ENCODE results near the gene BPTF. TPM values are rescaled to one million over a fixed set of nuclear protein-coding genes. Genes with fewer than 3 reads are reported as not detected.

Gene BPTF
- total and polyA plus RNA-seq, 2 donors (not counting 1 experiment from before 2014, with no cell fraction given): 71.9 to 390 TPM

GRCh38 chr17:67911059-67911782 is 85.9 kb downstream of the BPTF start:
- TF ChIP-seq EZH2 (IDR thresholded peaks at IDR 0.05; ENCODE audit: borderline replicate concordance, insufficient read depth, low read depth, low read length, poor library complexity, severe bottlenecking) (no peak), CTCF (IDR thresholded peaks at IDR 0.05) (no peak)
- peaks cover 3% of the 10 kb centered on the region for H3K4me1 Mint-ChIP-seq
- Histone ChIP-seq H3K4me3 (ENCODE audit: control extremely low read depth in 1 of 5, extremely low read depth in 1 of 5, insufficient read depth in 1 of 5, low read depth in 2 of 5, low read length in 4 of 5) (no peak overlapping the region), H3K9me3 (ENCODE audit: control extremely low read depth in 1 of 3, control insufficient read depth in 2 of 3, insufficient read depth in 1 of 3, low read length in 2 of 3) (no peaks in the 10 kb centered on the region), H3K9ac (ENCODE audit: low read length) (no peak overlapping the region), H3K27ac (ENCODE audit: low read length in 2 of 2) (no peak overlapping the region), H3K4me2 (replicated peaks; ENCODE audit: low read depth, low read length, poor library complexity, severe bottlenecking) (no peak overlapping the region), H2AFZ (ENCODE audit: insufficient read depth, low read depth, low read length, poor library complexity, severe bottlenecking) (no peak overlapping the region), H3K36me3 (replicated peaks in 1 of 2; ENCODE audit: control extremely low read depth in 1 of 2, control insufficient read depth in 1 of 2, extremely low read depth in 1 of 2, insufficient read depth in 2 of 2, low read length in 1 of 2) (peaks cover 10 to 72% of the 10 kb centered on the region in 2 experiments), H3K4me1 (ENCODE audit: control insufficient read depth in 2 of 2, insufficient read depth in 2 of 2, low read length in 2 of 2) (no peaks in the 10 kb centered on the region), H4K20me1 (ENCODE audit: control insufficient read depth, insufficient read depth, low read length, poor library complexity, severe bottlenecking) (peaks cover 9% of the 10 kb centered on the region), H3K27me3 (replicated peaks in 1 of 4; ENCODE audit: control extremely low read depth in 1 of 4, control insufficient read depth in 3 of 4, insufficient read depth in 4 of 4, low read length in 3 of 4) (no peaks in the 10 kb centered on the region), H3K79me2 (ENCODE audit: control insufficient read depth, insufficient read depth, low read length) (peaks cover 14% of the 10 kb centered on the region)
- ChIA-PET POLR2A (no interaction called here), CTCF (no interaction called here)
- H3K9me3 Mint-ChIP-seq (ENCODE audit: insufficient read depth): no peaks in the 10 kb centered on the region
- 100% methylated on average over 4 of the region's 10 CpGs for WGBS (ENCODE audit: insufficient coverage)
- no peak for ATAC-seq (ENCODE audit: low read depth)
- no peak overlapping the region for H3K4me3 Mint-ChIP-seq
- peak overlapping the region; percentile 46 for H3K27ac Mint-ChIP-seq
- intact Hi-C loops (cut with micrococcal nuclease): no loop called here
- no peaks in the 10 kb centered on the region for H3K27me3 Mint-ChIP-seq
- no peak for DNase-seq

- Histone ChIP-seq H3K36me3 (replicated peaks in 1 of 2; ENCODE audit: control extremely low read depth in 1 of 2, control insufficient read depth in 1 of 2, extremely low read depth in 1 of 2, insufficient read depth in 2 of 2, low read length in 1 of 2) (peaks cover 10 to 72% of the 10 kb centered on the region in 2 experiments), H3K9ac (ENCODE audit: low read length) (no peak overlapping the region), H3K4me2 (replicated peaks; ENCODE audit: low read depth, low read length, poor library complexity, severe bottlenecking) (no peak overlapping the region), H3K79me2 (ENCODE audit: control insufficient read depth, insufficient read depth, low read length) (peaks cover 14% of the 10 kb centered on the region), H2AFZ (ENCODE audit: insufficient read depth, low read depth, low read length, poor library complexity, severe bottlenecking) (no peak overlapping the region), H3K27me3 (replicated peaks in 1 of 4; ENCODE audit: control extremely low read depth in 1 of 4, control insufficient read depth in 3 of 4, insufficient read depth in 4 of 4, low read length in 3 of 4) (no peaks in the 10 kb centered on the region), H3K4me3 (ENCODE audit: control extremely low read depth in 1 of 5, extremely low read depth in 1 of 5, insufficient read depth in 1 of 5, low read depth in 2 of 5, low read length in 4 of 5) (no peak overlapping the region), H3K9me3 (ENCODE audit: control extremely low read depth in 1 of 3, control insufficient read depth in 2 of 3, insufficient read depth in 1 of 3, low read length in 2 of 3) (no peaks in the 10 kb centered on the region), H3K27ac (ENCODE audit: low read length in 2 of 2) (no peak overlapping the region), H3K4me1 (ENCODE audit: control insufficient read depth in 2 of 2, insufficient read depth in 2 of 2, low read length in 2 of 2) (no peaks in the 10 kb centered on the region), H4K20me1 (ENCODE audit: control insufficient read depth, insufficient read depth, low read length, poor library complexity, severe bottlenecking) (peaks cover 10% of the 10 kb centered on the region)
- Mint-ChIP-seq H3K9me3 (ENCODE audit: insufficient read depth) (no peaks in the 10 kb centered on the region), H3K27ac (no peak overlapping the region), H3K4me1 (peaks cover 3% of the 10 kb centered on the region), H3K4me3 (no peak overlapping the region), H3K27me3 (no peaks in the 10 kb centered on the region)
- ChIA-PET CTCF (no interaction called here), POLR2A (no interaction called here)
- DNase-seq (no peak), ATAC-seq (ENCODE audit: low read depth) (no peak)
- intact Hi-C loops (cut with micrococcal nuclease): no loop called here
- no CpG with 5 or more reads among the region's 4 CpGs for WGBS (ENCODE audit: insufficient coverage)
- TF ChIP-seq CTCF (IDR thresholded peaks at IDR 0.05) (no peak), EZH2 (IDR thresholded peaks at IDR 0.05; ENCODE audit: borderline replicate concordance, insufficient read depth, low read depth, low read length, poor library complexity, severe bottlenecking) (no peak)
These were observed 86.8 kb downstream of the BPTF start for GRCh38 chr17:67912088-67912487.

All from B cell (primary cell).